Kidney tubule cell (primary cell): ENCODE measurements around the gene CELSR2.
"Not testable (repeated sequence)": the region's sequence is repeated elsewhere in the genome, so short reads cannot be mapped to it uniquely, and the experiment has no call there.

Experiments
- DNase-seq: peaks from one replicate; pipeline ENCODE4 v3.0.0-alpha.2; 2018; ENCODE audit warnings: low spot score

The CELSR2 gene

GRCh38 chr1:109248797-109249629 is at the start of gene CELSR2:
Gene CELSR2 (plus strand): TSS chr1:109249539. CDS start chr1:109250080, 541 bp downstream.
- DNase-seq: peak; percentile 79

GRCh38 chr1:109199710-109200109 is 49.6 kb upstream of the CELSR2 start:
- DNase-seq: no peak

GRCh38 chr1:109201123-109201703 is 48.1 kb upstream of the CELSR2 start:
- DNase-seq: peak; percentile 87

- no peak for DNase-seq
These were observed 44.9 kb upstream of the CELSR2 start for GRCh38 chr1:109204484-109204883.

- DNase-seq: no peak
These were observed 43.0 kb upstream of the CELSR2 start for GRCh38 chr1:109206339-109206738.

GRCh38 chr1:109207467-109208103 is 41.8 kb upstream of the CELSR2 start:
- DNase-seq: no peak

GRCh38 chr1:109208394-109208793 is 40.9 kb upstream of the CELSR2 start:
- no peak for DNase-seq

- peak; percentile 13 for DNase-seq
These were observed 40.4 kb upstream of the CELSR2 start for GRCh38 chr1:109208836-109209463.

GRCh38 chr1:109210058-109210457 is 39.3 kb upstream of the CELSR2 start:
- no peak for DNase-seq

GRCh38 chr1:109213345-109213823 is 36.0 kb upstream of the CELSR2 start:
- no peak for DNase-seq

- peak; percentile 89 for DNase-seq
These were observed 35.3 kb upstream of the CELSR2 start, which contains the start of gene SARS1 for GRCh38 chr1:109213824-109214693. Gene SARS1 (plus strand): TSS chr1:109213918. CDS start chr1:109213993, 75 bp downstream.

GRCh38 chr1:109214695-109215623 is 34.4 kb upstream of the CELSR2 start:
- DNase-seq: peak; percentile 74

- DNase-seq: no peak
These were observed 32.7 kb upstream of the CELSR2 start for GRCh38 chr1:109216662-109217061.

GRCh38 chr1:109218516-109218915 is 30.8 kb upstream of the CELSR2 start:
- no peak for DNase-seq

- not testable (repeated sequence) for DNase-seq
These were observed 28.1 kb upstream of the CELSR2 start for GRCh38 chr1:109221201-109221600.

GRCh38 chr1:109225308-109225707 is 24.0 kb upstream of the CELSR2 start:
- no peak for DNase-seq

GRCh38 chr1:109225711-109226445 is 23.5 kb upstream of the CELSR2 start:
- DNase-seq: peak; percentile 33

- DNase-seq: no peak
These were observed 21.2 kb upstream of the CELSR2 start for GRCh38 chr1:109228167-109228566.

GRCh38 chr1:109229531-109230127 is 19.7 kb upstream of the CELSR2 start:
- no peak for DNase-seq
